GM15510 (cell line): Measurements from ENCODE around the gene NVL.

Experiments
- POLR2A ChIP-seq: IDR thresholded peaks from 3 replicates; pipeline ENCODE4 v1.6.1; 2011; ENCODE audit warnings: borderline replicate concordance; ENCODE audit not compliant: insufficient read length; ENCODE audit errors: extremely low read depth

The NVL gene

GRCh38 chr1:224339442-224340033, 9.6 kb upstream of the NVL start:
- no peak for TF ChIP-seq POLR2A

GRCh38 chr1:224338150-224338838, 8.3 kb upstream of the NVL start:
- no peak for TF ChIP-seq POLR2A

GRCh38 chr1:224333939-224334786, 4.2 kb upstream of the NVL start:
- no peak for TF ChIP-seq POLR2A

GRCh38 chr1:224333309-224333926, 3.4 kb upstream of the NVL start:
- no peak for TF ChIP-seq POLR2A

DNA sequence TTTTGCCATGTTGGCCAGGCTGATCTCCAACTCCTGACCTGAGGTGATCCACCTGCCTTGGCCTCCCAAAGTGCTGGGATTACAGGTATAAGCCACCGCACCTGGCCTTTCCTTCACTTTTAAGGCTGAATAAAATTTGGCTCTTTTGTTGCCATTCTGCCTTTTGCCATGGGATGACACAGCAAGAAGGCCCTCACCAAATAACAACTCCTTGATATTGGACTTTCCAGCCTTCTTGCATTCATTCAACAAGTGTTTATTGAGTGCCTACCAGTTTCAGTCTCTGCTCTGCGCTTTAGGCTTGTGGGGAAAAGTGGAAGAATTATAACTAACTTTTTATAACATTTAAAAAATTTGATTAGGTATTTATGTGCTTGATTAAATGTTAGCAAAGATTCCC, 1.9 kb upstream of the NVL start:
- TF ChIP-seq POLR2A: no peak

DNA sequence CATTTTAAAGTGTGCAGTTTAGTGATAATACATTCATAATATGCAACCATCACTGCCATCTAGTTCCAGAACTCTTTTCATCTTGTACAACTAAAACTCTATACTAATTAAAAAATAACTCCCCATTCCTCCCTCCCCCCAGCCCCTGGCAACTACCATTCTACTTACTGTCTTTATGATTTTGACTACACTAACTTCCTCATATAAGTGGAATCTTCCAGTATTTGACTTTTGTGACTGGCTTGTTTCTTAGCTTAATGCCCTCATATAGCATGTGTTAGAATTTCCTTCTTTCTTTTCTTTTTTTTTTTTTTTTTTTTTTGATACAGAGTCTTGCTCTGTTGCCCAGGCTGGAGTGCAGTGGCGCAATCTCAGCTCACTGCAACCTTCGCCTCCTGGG, 1.4 kb upstream of the NVL start:
- no peak for TF ChIP-seq POLR2A

GRCh38 chr1:224329484-224329841, 509 bp downstream of the NVL start:
- TF ChIP-seq POLR2A: no peak

- TF ChIP-seq POLR2A: no peak
These were observed 1.3 kb downstream of the NVL start for GRCh38 chr1:224328644-224329043.

GRCh38 chr1:224325959-224326358, 4.0 kb downstream of the NVL start:
- TF ChIP-seq POLR2A: no peak

DNA sequence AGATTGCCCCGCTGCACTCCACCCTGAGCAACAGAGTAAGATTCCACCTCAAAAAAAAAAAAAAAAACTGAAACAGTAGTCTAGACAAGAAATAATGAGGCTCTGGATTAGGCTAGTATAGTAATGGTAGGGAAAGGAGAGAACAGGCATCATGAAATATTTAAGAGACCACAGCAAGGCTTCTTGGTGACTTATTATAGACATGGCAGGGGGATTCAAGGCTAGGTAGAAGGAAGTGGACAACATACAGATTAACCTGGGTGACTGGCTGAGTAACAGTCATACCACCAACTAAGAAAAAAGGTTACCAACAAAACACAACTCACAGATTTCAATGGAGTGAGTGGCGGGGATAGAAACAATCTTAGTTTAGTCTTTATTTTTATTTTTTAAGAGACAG, 8.3 kb downstream of the NVL start:
- no peak for TF ChIP-seq POLR2A

GRCh38 chr1:224317383-224318045, 12.5 kb downstream of the NVL start:
- TF ChIP-seq POLR2A: no peak

GRCh38 chr1:224312025-224312424, 17.9 kb downstream of the NVL start:
- TF ChIP-seq POLR2A: no peak

GRCh38 chr1:224308064-224308463, 21.9 kb downstream of the NVL start:
- TF ChIP-seq POLR2A: no peak

DNA sequence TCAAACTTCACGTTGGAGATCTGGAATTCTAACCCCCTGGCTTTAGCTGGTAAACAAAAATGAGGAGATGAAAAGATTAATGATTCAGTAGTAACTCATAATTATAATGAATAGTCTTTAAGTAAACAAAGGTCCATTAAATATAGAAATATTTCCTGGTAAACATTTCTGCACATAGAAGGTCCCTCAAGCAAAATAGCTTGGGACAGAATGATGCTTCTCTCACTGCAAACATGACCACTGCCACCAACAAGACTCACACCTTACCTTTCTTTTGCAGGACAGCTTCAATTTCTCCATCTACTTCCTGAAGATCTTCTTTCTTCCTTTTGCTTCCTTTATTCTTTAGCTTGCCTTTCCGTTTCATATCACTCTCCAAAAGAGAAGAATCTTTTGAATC, 25.2 kb downstream of the NVL start:
- TF ChIP-seq POLR2A: no peak

- TF ChIP-seq POLR2A: no peak
These were observed 27.0 kb downstream of the NVL start for GRCh38 chr1:224302947-224303346.

GRCh38 chr1:224301391-224301790, 28.6 kb downstream of the NVL start:
- TF ChIP-seq POLR2A: no peak

GRCh38 chr1:224300346-224300745, 29.6 kb downstream of the NVL start:
- TF ChIP-seq POLR2A: no peak
